Ovary (tissue), 9 donors: ENCODE measurements around the gene C11orf52. TPM values are rescaled to one million over a fixed set of nuclear protein-coding genes. Genes with fewer than 3 reads are reported as not detected.

Experiments used
- DNase-seq, 5 donors: peaks; one replicate each; pipeline ENCODE4 v3.0.0-alpha.2; 2019 to 2020
- H3K27ac ChIP-seq, 2 donors: fragments of 200-600 bp; one replicate each; pipeline versions ENCODE4 v1.5.1 to v1.8.0; 2019 to 2022
- H3K27me3 ChIP-seq: fragments of 200-600 bp; one replicate; pipeline ENCODE4 v1.8.0; 2022
- H3K36me3 ChIP-seq: fragments of 200-600 bp; sonication (generic); one replicate; pipeline ENCODE4 v1.5.1; 2019
- H3K4me1 ChIP-seq: one replicate; pipeline ENCODE4 v1.8.1; 2013; ENCODE audit warnings: mild to moderate bottlenecking, moderate library complexity; ENCODE audit not compliant: insufficient read depth
- H3K4me3 ChIP-seq: fragments of 200-600 bp; sonication (generic); one replicate; pipeline ENCODE4 v1.5.1; 2017
- H3K9me3 ChIP-seq, 2 donors: fragments of 200-600 bp in 1 of 2; sonication (generic) in 1 of 2; one replicate each; pipeline versions ENCODE4 v1.5.1 to v1.8.1; 2013 to 2019; ENCODE audit warnings: mild to moderate bottlenecking in 1 of 2, moderate library complexity in 1 of 2
- CTCF ChIP-seq, 3 donors: fragments of 450-650 bp in 2 of 3; fragments of 200-600 bp in 1 of 3; IDR thresholded peaks; one replicate each; pipeline versions ENCODE4 v1.5.1 to v1.8.0; 2016 to 2022; ENCODE audit warnings: antibody characterized with exemption in 3 of 3, mild to moderate bottlenecking in 1 of 3
- EP300 ChIP-seq: sonication (generic); formaldehyde crosslinking; IDR thresholded peaks from one replicate; pipeline ENCODE4 v1.6.1; 2017; ENCODE audit warnings: antibody characterized with exemption
- POLR2A ChIP-seq: fragments of 450-650 bp; IDR thresholded peaks from one replicate; pipeline ENCODE4 v1.6.1; 2017; ENCODE audit warnings: antibody characterized with exemption, mild to moderate bottlenecking, moderate library complexity
- WGBS, 3 donors: extraction: QIAGEN DNeasy Blood & Tissue Kit in 1 of 3; methylation state at CpG; one replicate each; pipeline versions ENCODE4 v1.1.5 to v1.1.7; 2013 to 2017; 5-methylcytosine and 5-hydroxymethylcytosine counted together
- intact Hi-C, 4 donors: fragments of 100-400 bp; cut with DNase I; formaldehyde crosslinking; loops; one replicate each; pipeline versions ENCODE4 v1.11.0 to v1.15.1; 2022 to 2023
- polyA plus RNA-seq, 2 donors: library from polyadenylated mRNA; stranded (reverse); fragments of 200-250 nt in 1 of 2; fragments of 350-450 nt in 1 of 2; fragmentation: Illumina TruSeq in 1 of 2; extraction: RNeasy Lipid Tissue Mini Kit (QIAGEN cat#74804) in 1 of 2; gene quantifications; one replicate each; pipeline ENCODE4 v1.2.3, GENCODE V29; 2013 to 2014
- total RNA-seq, 7 donors: library from RNA; depleted of rRNA in 2 of 7; stranded (reverse); fragments of >200 nt in 2 of 7; fragmentation: NEBNext Ultra II Directional in 3 of 7; extraction: Animal tissue kit (Norgen Biotek cat#: 25700) in 3 of 7; gene quantifications; one replicate each; pipeline versions ENCODE4 v1.1.0 to v1.2.4, GENCODE V29; 2016 to 2023
- donor health status: DM: no; HTN: no; CAD: no; lungs with moderate emphysema.
- donor health status: DM: no; HTN: no; CAD: no.
- donor health status: Bipolar disorder and iron deficiency.
- donor health status: DM: yes; HTN: yes; CAD: no.
- donor health status: DM: no; HTN: no; CAD: no.
- donor health status: DM: yes; HTN: yes; CAD: no.

The C11orf52 gene
- total and polyA plus RNA-seq, 9 donors: 1.3 to 5.9 (median 2.3) TPM; not detected in 1

GRCh38 chr11:111913031-111913861 lies 5.5 kb upstream of the C11orf52 start:
- intact Hi-C loops: loop anchor here in 2 of 4 donors (2.0 to 5.0 kb wide), 2 partner anchors 14 to 36 kb away; partner anchors contain the start of genes CFAP68 (in 2 of the 2) and FDXACB1 (in 2 of the 2)
- H3K9me3 ChIP-seq: no peaks in the 10 kb centered on the region
- 34 to 51% (median 45%) methylated on average over 24 of the region's 24 CpGs for WGBS, 3 donors
- TF ChIP-seq EP300 (no peak), CTCF (IDR thresholded peaks at IDR 0.05) (no peak), POLR2A (no peak)
- peaks cover 11% of the 10 kb centered on the region for H3K4me1 ChIP-seq
- H3K27me3 ChIP-seq: no peaks in the 10 kb centered on the region
- no peaks in the 10 kb centered on the region for H3K36me3 ChIP-seq
- peak overlapping the region; percentile 58 for H3K4me3 ChIP-seq
- DNase-seq: peak; percentile 48 to 66 (median 61)
- peak overlapping the region; percentile 90 to 94 for H3K27ac ChIP-seq

DNA sequence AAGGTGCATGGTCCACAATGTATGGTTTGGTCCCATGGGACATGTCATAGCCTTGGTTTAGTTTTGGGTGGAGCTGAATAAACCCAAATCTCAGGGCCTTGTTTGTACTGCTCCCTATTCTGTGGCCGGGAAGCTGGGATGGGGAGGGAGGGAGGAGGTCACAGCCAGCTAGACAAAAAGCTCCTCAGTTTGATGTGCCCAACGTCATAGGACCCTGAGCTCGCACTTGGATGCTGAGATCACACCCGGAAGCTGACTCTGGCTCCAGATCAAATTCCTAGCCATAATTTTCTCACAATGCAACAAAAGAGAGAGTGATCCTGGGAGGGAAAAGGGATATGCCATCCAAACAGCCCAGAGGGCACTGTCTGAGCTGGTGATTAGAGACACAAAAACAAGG lies 4.7 kb upstream of the C11orf52 start:
- Histone ChIP-seq H3K27ac (peak overlapping the region; percentile 90 to 94), H3K9me3 (no peaks in the 10 kb centered on the region), H3K36me3 (no peaks in the 10 kb centered on the region), H3K4me1 (peaks cover 15% of the 10 kb centered on the region), H3K4me3 (peak overlapping the region; percentile 58), H3K27me3 (no peaks in the 10 kb centered on the region)
- 7 to 17% (median 10%) methylated on average over 4 of the region's 4 CpGs for WGBS, 3 donors
- no peak for TF ChIP-seq EP300
- no peak for TF ChIP-seq CTCF (IDR thresholded peaks at IDR 0.05)
- no peak for TF ChIP-seq POLR2A
- intact Hi-C loops: loop anchor here in 2 of 4 donors (2.0 to 5.0 kb wide), 2 partner anchors 13 to 37 kb away; partner anchors contain the start of genes CFAP68 (in 2 of the 2) and FDXACB1 (in 2 of the 2)
- peak; percentile 45 to 74 (median 60) for DNase-seq

DNA sequence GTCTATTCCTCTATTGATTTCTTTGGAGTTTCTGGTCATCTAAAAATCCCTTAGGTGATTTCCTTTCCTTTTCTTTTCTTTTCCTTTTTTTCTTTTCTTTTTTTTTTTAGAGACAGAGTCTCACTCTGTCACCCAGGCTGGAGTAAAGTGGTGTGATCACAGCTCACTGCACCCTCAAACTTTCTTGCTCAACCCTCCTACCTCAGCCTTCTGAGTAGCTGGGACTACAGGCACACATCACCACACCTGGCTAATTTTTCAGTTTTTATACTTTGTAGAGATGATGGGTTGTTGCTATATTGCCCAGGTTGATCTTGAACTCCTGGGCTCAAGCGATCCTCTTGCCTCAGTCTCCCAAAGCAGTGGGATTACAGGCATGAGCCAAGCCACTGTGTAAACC lies 1.9 kb upstream of the C11orf52 start:
- intact Hi-C loops: no loop called here
- 100% methylated on average over 1 of the region's 1 CpG for WGBS, 3 donors
- no peak for DNase-seq
- Histone ChIP-seq H3K4me1 (peaks cover 12% of the 10 kb centered on the region), H3K4me3 (no peak overlapping the region), H3K9me3 (no peaks in the 10 kb centered on the region), H3K27me3 (no peaks in the 10 kb centered on the region), H3K36me3 (no peaks in the 10 kb centered on the region), H3K27ac (no peak overlapping the region)
- TF ChIP-seq POLR2A: no peak
- TF ChIP-seq EP300: no peak
- TF ChIP-seq CTCF (IDR thresholded peaks at IDR 0.05): no peak

- Histone ChIP-seq H3K4me1 (peaks cover 11% of the 10 kb centered on the region), H3K9me3 (no peaks in the 10 kb centered on the region), H3K27ac (no peak overlapping the region), H3K36me3 (no peaks in the 10 kb centered on the region), H3K27me3 (no peaks in the 10 kb centered on the region), H3K4me3 (no peak overlapping the region)
- no peak for DNase-seq
- WGBS, 3 donors: 91 to 94% (median 93%) methylated on average over 2 of the region's 2 CpGs
- intact Hi-C loops: no loop called here
- TF ChIP-seq EP300: no peak
- TF ChIP-seq POLR2A: no peak
- TF ChIP-seq CTCF (IDR thresholded peaks at IDR 0.05): no peak
Measured at GRCh38 chr11:111917312-111917711, 1.4 kb upstream of the C11orf52 start.
